Smooth muscle cell (in vitro differentiated cells): ENCODE results near the gene NGB. TPM values are rescaled to one million over a fixed set of nuclear protein-coding genes. Genes with fewer than 3 reads are reported as not detected.

Experiments used
- DNase-seq: peaks from one replicate; lab custom pipeline; 2025; ENCODE audit not compliant: unreplicated experiment; lab: John Stamatoyannopoulos, UW
- H2AFZ ChIP-seq: fragments of 200-600 bp; sonication (generic); 2 replicates; pipeline ENCODE4 v1.6.0; 2016; ENCODE audit warnings: antibody characterized with exemption, low read depth, mild to moderate bottlenecking
- H3F3A ChIP-seq: fragments of 200-600 bp; sonication (generic); 2 replicates; pipeline ENCODE4 v1.6.0; 2017; ENCODE audit warnings: antibody characterized with exemption, low read depth
- H3K27ac ChIP-seq: fragments of 200-600 bp; sonication (generic); 2 replicates; pipeline ENCODE4 v1.5.1; 2016; ENCODE audit warnings: low read depth, mild to moderate bottlenecking
- H3K27me3 ChIP-seq: fragments of 200-600 bp; sonication (generic); 2 replicates; pipeline ENCODE4 v1.6.1; 2016; ENCODE audit warnings: low read depth, mild to moderate bottlenecking
- H3K36me3 ChIP-seq: fragments of 200-600 bp; sonication (generic); 2 replicates; pipeline ENCODE4 v1.5.1; 2016; ENCODE audit warnings: low read depth
- H3K4me1 ChIP-seq: fragments of 200-600 bp; sonication (generic); 2 replicates; pipeline ENCODE4 v1.5.1; 2016; ENCODE audit warnings: low read depth
- H3K4me2 ChIP-seq: fragments of 200-600 bp; sonication (generic); 2 replicates; pipeline ENCODE4 v1.6.0; 2016; ENCODE audit warnings: mild to moderate bottlenecking
- H3K4me3 ChIP-seq: fragments of 200-600 bp; sonication (generic); 2 replicates; pipeline ENCODE4 v1.5.1; 2016; ENCODE audit warnings: mild to moderate bottlenecking
- H3K79me2 ChIP-seq: fragments of 200-600 bp; sonication (generic); 2 replicates; pipeline ENCODE4 v1.6.0; 2016; ENCODE audit warnings: low read depth, mild to moderate bottlenecking
- H3K9ac ChIP-seq: fragments of 200-600 bp; sonication (generic); 2 replicates; pipeline ENCODE4 v1.6.0; 2016; ENCODE audit warnings: low read depth
- H3K9me3 ChIP-seq: fragments of 200-600 bp; sonication (generic); replicated peaks from 2 replicates; pipeline ENCODE4 v1.5.1; 2016; ENCODE audit warnings: low read depth
- H4K20me1 ChIP-seq: fragments of 200-600 bp; sonication (generic); 2 replicates; pipeline ENCODE4 v1.6.0; 2016; ENCODE audit warnings: low read depth
- CTCF ChIP-seq: fragments of 200-600 bp; sonication (generic); IDR thresholded peaks from 2 replicates; pipeline ENCODE4 v1.5.1; 2017; ENCODE audit warnings: borderline replicate concordance, mild to moderate bottlenecking, antibody characterized with exemption; ENCODE audit not compliant: insufficient read depth, poor library complexity, severe bottlenecking
- WGBS: methylation state at CpG from one replicate; pipeline ENCODE4 v1.1.7; 2016; ENCODE audit warnings: low lambda C conversion rate; 5-methylcytosine and 5-hydroxymethylcytosine counted together
- polyA plus RNA-seq: library from polyadenylated mRNA; unstranded; fragments of >200 nt; fragmentation: Nextera tagmentation; extraction: Ambion mirVana; gene quantifications from 2 replicates; pipeline ENCODE4 v1.2.1, GENCODE V29; 2016
- total RNA-seq: library from RNA; depleted of rRNA; stranded (reverse); fragments of >200 nt; gene quantifications from 2 replicates; pipeline ENCODE4 v1.2.3, GENCODE V29; 2014

NGB gene
- total and polyA plus RNA-seq, 2 experiments from 2014 or later, result not detected

- WGBS, result 71% methylated on average over 6 of the region's 23 CpGs
- no peaks in the 10 kb centered on the region for H3K36me3 ChIP-seq
- no peak overlapping the region for H3K27ac ChIP-seq
- H4K20me1 ChIP-seq, result no peaks in the 10 kb centered on the region
- H3K4me1 ChIP-seq, result no peaks in the 10 kb centered on the region
- H2AFZ ChIP-seq, result no peak overlapping the region
- no peaks in the 10 kb centered on the region for H3K79me2 ChIP-seq
- no peak overlapping the region for H3K9ac ChIP-seq
- H3K9me3 ChIP-seq, result no peaks in the 10 kb centered on the region
- no peak for DNase-seq
- no peak for TF ChIP-seq CTCF
- no peak overlapping the region for H3K4me3 ChIP-seq
- H3F3A ChIP-seq, result no peaks in the 10 kb centered on the region
- no peaks in the 10 kb centered on the region for H3K27me3 ChIP-seq
- no peak overlapping the region for H3K4me2 ChIP-seq
These were observed 49.6 kb downstream of the NGB start for GRCh38 chr14:77221241-77221871.

- Histone ChIP-seq H3K4me2 (no peak overlapping the region), H3K4me3 (no peak overlapping the region), H3K9ac (no peak overlapping the region), H3K79me2 (no peaks in the 10 kb centered on the region), H2AFZ (no peak overlapping the region), H3K36me3 (no peaks in the 10 kb centered on the region), H3F3A (no peaks in the 10 kb centered on the region), H3K27me3 (no peaks in the 10 kb centered on the region), H3K4me1 (no peaks in the 10 kb centered on the region), H3K9me3 (no peaks in the 10 kb centered on the region), H3K27ac (no peak overlapping the region), H4K20me1 (no peaks in the 10 kb centered on the region)
- no peak for DNase-seq
- 76% methylated on average over 11 of the region's 24 CpGs for WGBS
- TF ChIP-seq CTCF, result no peak
These were observed 50.6 kb downstream of the NGB start for GRCh38 chr14:77220246-77221017.

- no peaks in the 10 kb centered on the region for H3K79me2 ChIP-seq
- WGBS, result 81% methylated on average over 10 of the region's 10 CpGs
- no peaks in the 10 kb centered on the region for H3F3A ChIP-seq
- H3K27me3 ChIP-seq, result no peaks in the 10 kb centered on the region
- H3K4me1 ChIP-seq, result no peaks in the 10 kb centered on the region
- H3K27ac ChIP-seq, result no peak overlapping the region
- no peaks in the 10 kb centered on the region for H4K20me1 ChIP-seq
- no peak overlapping the region for H2AFZ ChIP-seq
- DNase-seq, result no peak
- no peaks in the 10 kb centered on the region for H3K36me3 ChIP-seq
- no peak overlapping the region for H3K4me3 ChIP-seq
- H3K9me3 ChIP-seq, result no peaks in the 10 kb centered on the region
- no peak for TF ChIP-seq CTCF
- H3K4me2 ChIP-seq, result no peak overlapping the region
- no peak overlapping the region for H3K9ac ChIP-seq
These were observed 51.4 kb downstream of the NGB start for GRCh38 chr14:77219591-77219990.

GRCh38 chr14:77217551-77217950, 53.5 kb downstream of the NGB start:
- DNase-seq, result no peak
- WGBS, result 65% methylated on average over 3 of the region's 3 CpGs

More at GRCh38 chr14:77217551-77217950, 53.5 kb downstream of the NGB start:
- H3K27ac ChIP-seq, result no peak overlapping the region
- no peak overlapping the region for H2AFZ ChIP-seq
- no peaks in the 10 kb centered on the region for H3K36me3 ChIP-seq
- H3K9ac ChIP-seq, result no peak overlapping the region
- H3F3A ChIP-seq, result no peaks in the 10 kb centered on the region
- H3K4me2 ChIP-seq, result no peak overlapping the region
- H3K79me2 ChIP-seq, result no peaks in the 10 kb centered on the region
- TF ChIP-seq CTCF, result no peak
- H4K20me1 ChIP-seq, result peaks cover 16% of the 10 kb centered on the region
- H3K4me3 ChIP-seq, result no peak overlapping the region
- H3K9me3 ChIP-seq, result no peaks in the 10 kb centered on the region
- H3K27me3 ChIP-seq, result no peaks in the 10 kb centered on the region
- no peaks in the 10 kb centered on the region for H3K4me1 ChIP-seq
